Esophagus squamous epithelium (tissue), 4 donors: ENCODE results near the gene DAAM1.

Source experiments
- CTCF ChIP-seq, 6 experiments: fragments of 450-650 bp in 4 of 6; fragments of 200-600 bp in 2 of 6; sonication (generic) in 2 of 6; IDR thresholded peaks; one replicate each; pipeline ENCODE4 v1.5.1; 2016 to 2019; ENCODE audit warnings: antibody characterized with exemption in 6 of 6, mild to moderate bottlenecking in 4 of 6, moderate library complexity in 4 of 6
- POLR2A ChIP-seq, 4 donors: fragments of 450-650 bp; IDR thresholded peaks; one replicate each; pipeline ENCODE4 v1.6.1; 2017; ENCODE audit warnings: antibody characterized with exemption in 4 of 4, mild to moderate bottlenecking in 4 of 4, moderate library complexity in 3 of 4

- TF ChIP-seq CTCF (IDR thresholded peaks at IDR 0.05) (no peak), POLR2A (IDR thresholded peaks at IDR 0.05) (no peak)
These were observed 79.5 kb downstream of the DAAM1 start for GRCh38 chr14:59268011-59268410.
